Measurements from ENCODE around the gene MYMK. TPM values are rescaled to one million over a fixed set of nuclear protein-coding genes. Genes with fewer than 3 reads are reported as not detected.

MYMK gene
- total RNA-seq, 1 experiment from 2014 or later = not detected

DNA sequence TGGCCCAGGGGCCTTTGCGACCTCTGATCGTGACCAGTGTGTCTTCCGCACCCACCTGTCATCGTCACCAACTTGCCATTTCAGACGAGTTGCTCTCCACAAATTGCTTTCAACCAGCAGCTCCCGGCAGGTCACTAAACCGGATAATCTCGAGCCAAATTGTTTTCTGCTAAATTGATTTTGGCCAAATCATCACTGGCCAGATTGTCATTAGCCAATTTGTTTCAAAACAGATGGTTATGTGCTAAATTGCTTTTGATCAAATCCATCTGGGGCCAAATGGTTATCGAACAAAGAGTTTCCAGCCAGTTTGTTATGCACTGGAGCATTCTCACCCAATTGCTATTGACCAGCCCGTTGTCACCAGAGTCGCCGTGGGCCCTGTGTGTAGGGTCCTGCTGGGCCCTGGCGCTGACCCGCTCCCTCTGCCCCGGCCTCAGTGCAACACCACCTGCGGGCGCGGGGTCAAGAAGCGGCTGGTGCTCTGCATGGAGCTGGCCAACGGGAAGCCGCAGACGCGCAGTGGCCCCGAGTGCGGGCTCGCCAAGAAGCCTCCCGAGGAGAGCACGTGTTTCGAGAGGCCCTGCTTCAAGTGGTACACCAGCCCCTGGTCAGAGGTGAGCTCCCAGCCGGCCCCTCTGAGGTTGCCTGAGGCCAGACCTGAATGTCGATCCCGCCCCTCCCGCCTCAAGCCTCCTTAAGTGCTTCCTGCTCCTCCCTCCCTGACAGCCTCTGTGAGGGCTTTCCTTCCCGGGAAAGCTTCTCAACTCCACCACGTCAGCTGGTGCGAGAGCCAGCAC is 45.3 kb upstream of the MYMK start (continued):
- TF ChIP-seq, protein P1, sequence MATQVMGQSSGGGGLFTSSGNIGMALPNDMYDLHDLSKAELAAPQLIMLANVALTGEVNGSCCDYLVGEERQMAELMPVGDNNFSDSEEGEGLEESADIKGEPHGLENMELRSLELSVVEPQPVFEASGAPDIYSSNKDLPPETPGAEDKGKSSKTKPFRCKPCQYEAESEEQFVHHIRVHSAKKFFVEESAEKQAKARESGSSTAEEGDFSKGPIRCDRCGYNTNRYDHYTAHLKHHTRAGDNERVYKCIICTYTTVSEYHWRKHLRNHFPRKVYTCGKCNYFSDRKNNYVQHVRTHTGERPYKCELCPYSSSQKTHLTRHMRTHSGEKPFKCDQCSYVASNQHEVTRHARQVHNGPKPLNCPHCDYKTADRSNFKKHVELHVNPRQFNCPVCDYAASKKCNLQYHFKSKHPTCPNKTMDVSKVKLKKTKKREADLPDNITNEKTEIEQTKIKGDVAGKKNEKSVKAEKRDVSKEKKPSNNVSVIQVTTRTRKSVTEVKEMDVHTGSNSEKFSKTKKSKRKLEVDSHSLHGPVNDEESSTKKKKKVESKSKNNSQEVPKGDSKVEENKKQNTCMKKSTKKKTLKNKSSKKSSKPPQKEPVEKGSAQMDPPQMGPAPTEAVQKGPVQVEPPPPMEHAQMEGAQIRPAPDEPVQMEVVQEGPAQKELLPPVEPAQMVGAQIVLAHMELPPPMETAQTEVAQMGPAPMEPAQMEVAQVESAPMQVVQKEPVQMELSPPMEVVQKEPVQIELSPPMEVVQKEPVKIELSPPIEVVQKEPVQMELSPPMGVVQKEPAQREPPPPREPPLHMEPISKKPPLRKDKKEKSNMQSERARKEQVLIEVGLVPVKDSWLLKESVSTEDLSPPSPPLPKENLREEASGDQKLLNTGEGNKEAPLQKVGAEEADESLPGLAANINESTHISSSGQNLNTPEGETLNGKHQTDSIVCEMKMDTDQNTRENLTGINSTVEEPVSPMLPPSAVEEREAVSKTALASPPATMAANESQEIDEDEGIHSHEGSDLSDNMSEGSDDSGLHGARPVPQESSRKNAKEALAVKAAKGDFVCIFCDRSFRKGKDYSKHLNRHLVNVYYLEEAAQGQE (IDR thresholded peaks at IDR 0.05; ENCODE audit: low read depth) = no peak

DNA sequence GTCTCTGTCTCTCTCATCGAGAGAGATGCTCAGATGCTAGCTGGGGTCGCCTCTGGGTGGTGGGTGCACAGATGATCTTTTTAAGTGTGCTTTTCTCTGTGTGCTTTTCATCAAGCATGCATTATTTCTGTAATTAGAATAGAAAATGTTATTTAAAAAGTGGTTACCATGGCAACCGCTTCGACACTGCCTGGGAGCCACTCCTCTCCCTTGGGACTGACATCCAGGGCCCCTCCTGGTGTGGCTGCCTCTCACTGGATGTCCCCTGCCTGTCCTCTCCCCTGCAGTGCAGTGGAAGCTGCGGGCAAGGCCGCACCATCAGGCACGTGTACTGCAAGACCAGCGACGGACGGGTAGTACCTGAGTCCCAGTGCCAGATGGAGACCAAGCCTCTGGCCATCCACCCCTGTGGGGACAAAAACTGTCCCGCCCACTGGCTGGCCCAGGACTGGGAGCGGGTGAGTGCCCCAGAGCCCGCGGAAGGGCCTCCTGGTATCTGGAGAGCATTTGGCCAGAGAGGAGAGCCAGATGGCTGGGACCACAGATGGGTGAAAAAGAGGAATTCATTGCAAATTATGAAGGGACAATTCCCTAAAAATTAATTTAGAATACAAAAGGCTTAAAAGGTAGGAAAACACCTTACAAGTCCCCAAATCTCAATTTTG is 44.5 kb upstream of the MYMK start:
- Histone ChIP-seq H3K9ac (ENCODE audit: low read length) (no peak overlapping the region), H3K4me1 (ENCODE audit: control insufficient read depth in 1 of 2, insufficient read depth in 2 of 2, low read length in 2 of 2) (no peaks in the 10 kb centered on the region), H3K9me3 (ENCODE audit: control insufficient read depth in 1 of 2, insufficient read depth in 1 of 2, low read depth in 1 of 2, low read length in 2 of 2) (no peaks in the 10 kb centered on the region), H3K36me3 (ENCODE audit: control insufficient read depth in 1 of 2, insufficient read depth in 2 of 2, low read length in 2 of 2) (no peaks in the 10 kb centered on the region), H3K4me2 (ENCODE audit: low read length) (no peak overlapping the region), H4K20me1 (ENCODE audit: insufficient read depth) (no peaks in the 10 kb centered on the region), H3K27ac (ENCODE audit: low read depth, low read length) (no peak overlapping the region), H3K9me2 (ENCODE audit: insufficient read depth) (no peaks in the 10 kb centered on the region), H3K4me3 (replicated peaks in 1 of 2; ENCODE audit: low read depth in 1 of 2, low read length in 2 of 2) (no peak overlapping the region), H3K27me3 (ENCODE audit: insufficient read depth, low read length) (no peaks in the 10 kb centered on the region), H3K79me2 (ENCODE audit: insufficient read depth, low read length) (no peaks in the 10 kb centered on the region), H2AFZ (ENCODE audit: low read depth, low read length, poor library complexity, severe bottlenecking) (no peak overlapping the region)
- no TSS peak for BruUV-seq (replicated peaks)
- TF ChIP-seq POLR2AphosphoS5 (IDR thresholded peaks at IDR 0.05; ENCODE audit: low read depth, low read length) (no peak), RAD21 (IDR thresholded peaks at IDR 0.05; ENCODE audit: low read depth) (no peak), TCF7L2 (IDR thresholded peaks at IDR 0.05; ENCODE audit: borderline replicate concordance, extremely low read depth, insufficient read depth, insufficient read length) (no peak), ZFX (IDR thresholded peaks at IDR 0.05) (no peak), ZNF274 (IDR thresholded peaks at IDR 0.05; ENCODE audit: low read depth, low read length) (no peak), YY1 (IDR thresholded peaks at IDR 0.05; ENCODE audit: extremely low read depth, insufficient replicate concordance, low read depth, low read length) (no peak), FOSL1 (IDR thresholded peaks at IDR 0.05; ENCODE audit: low read depth) (no peak), CEBPB (IDR thresholded peaks at IDR 0.05; ENCODE audit: low read depth) (no peak)
- TF ChIP-seq, protein P2, sequence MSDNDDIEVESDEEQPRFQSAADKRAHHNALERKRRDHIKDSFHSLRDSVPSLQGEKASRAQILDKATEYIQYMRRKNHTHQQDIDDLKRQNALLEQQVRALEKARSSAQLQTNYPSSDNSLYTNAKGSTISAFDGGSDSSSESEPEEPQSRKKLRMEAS (IDR thresholded peaks at IDR 0.05) = no peak
- TF ChIP-seq, protein P3, sequence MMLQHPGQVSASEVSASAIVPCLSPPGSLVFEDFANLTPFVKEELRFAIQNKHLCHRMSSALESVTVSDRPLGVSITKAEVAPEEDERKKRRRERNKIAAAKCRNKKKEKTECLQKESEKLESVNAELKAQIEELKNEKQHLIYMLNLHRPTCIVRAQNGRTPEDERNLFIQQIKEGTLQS (IDR thresholded peaks at IDR 0.05) = no peak
- TF ChIP-seq, protein P1 (IDR thresholded peaks at IDR 0.05; ENCODE audit: low read depth) = no peak
- ChIA-PET POLR2A (no interaction called here), CTCF (no interaction called here), RAD21 (ENCODE audit: low non-redundant PET in 1 of 2, low total read pairs in 2 of 2, uncharacterized antibody in 2 of 2, unreplicated experiment in 2 of 2) (no interaction called here)
- ATAC-seq = no peak
- intact Hi-C loops (cut with micrococcal nuclease) = no loop called here
- DNase-seq (ENCODE audit: low read depth, low spot score) = no peak

All from HCT116 (cell line).